ENCODE measurements around the gene CDKAL1. TPM values are rescaled to one million over a fixed set of nuclear protein-coding genes. Genes with fewer than 3 reads are reported as not detected.
A peak's percentile ranks its signal among the peaks of the same experiment; 100 is the strongest.

The CDKAL1 gene
- total and polyA plus RNA-seq, 10 of the 15 experiments (the other 5 are each of a cell fraction or from before 2014, with no cell fraction given): 10.7 to 26.9 (median 17.3) TPM

DNA sequence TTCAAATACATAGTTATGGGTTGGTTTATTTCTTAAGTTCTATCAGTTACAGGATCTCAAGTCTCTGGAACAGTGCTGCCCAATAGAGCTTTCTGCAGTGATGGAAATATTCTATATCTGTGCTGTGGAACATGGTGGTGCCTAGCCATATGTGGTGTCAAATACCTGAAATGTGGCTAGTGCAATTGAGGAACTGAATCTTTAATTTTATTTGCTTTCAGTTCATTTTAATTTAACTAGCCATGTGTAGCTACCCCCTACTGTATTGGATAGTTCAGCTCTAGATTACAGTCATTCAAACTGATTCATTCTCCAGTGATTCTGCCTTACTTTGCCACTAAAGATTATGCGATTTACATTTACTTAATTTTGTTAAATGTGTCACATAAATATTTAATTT lies 503.2 kb downstream of the CDKAL1 start (continued):
- TF ChIP-seq CHD1 (IDR thresholded peaks at IDR 0.05; ENCODE audit: low read depth, low read length) (no peak), ZNF24 (IDR thresholded peaks at IDR 0.05) (0 out of 2 replicates have a peak, but pooled peaks have one; percentile 35), TCF7 (IDR thresholded peaks at IDR 0.05; ENCODE audit: borderline replicate concordance) (0 out of 2 replicates have a peak, but pooled peaks have one; percentile 30), CBX5 (IDR thresholded peaks at IDR 0.05; ENCODE audit: low read depth) (no peak), RFX5 (IDR thresholded peaks at IDR 0.05; ENCODE audit: low read depth, low read length) (no peak), ZNF274 (IDR thresholded peaks at IDR 0.05; ENCODE audit: insufficient read depth, insufficient read length) (no peak), SPI1 (IDR thresholded peaks at IDR 0.05; ENCODE audit: borderline replicate concordance, insufficient read depth, low read depth, low read length) (peak; percentile 92), SRF (IDR thresholded peaks at IDR 0.05; ENCODE audit: low read depth in 2 of 2, low read length in 2 of 2) (peak in 1 of 2 experiments; percentile 27; a peak in 1 of 4 replicates), ETV6 (conservative IDR thresholded peaks at IDR 0.05 in 1 of 2, IDR thresholded peaks at IDR 0.05 in 1 of 2; ENCODE audit: borderline replicate concordance in 1 of 2, low read depth in 1 of 2) (no peak)
- TF ChIP-seq, protein P1, sequence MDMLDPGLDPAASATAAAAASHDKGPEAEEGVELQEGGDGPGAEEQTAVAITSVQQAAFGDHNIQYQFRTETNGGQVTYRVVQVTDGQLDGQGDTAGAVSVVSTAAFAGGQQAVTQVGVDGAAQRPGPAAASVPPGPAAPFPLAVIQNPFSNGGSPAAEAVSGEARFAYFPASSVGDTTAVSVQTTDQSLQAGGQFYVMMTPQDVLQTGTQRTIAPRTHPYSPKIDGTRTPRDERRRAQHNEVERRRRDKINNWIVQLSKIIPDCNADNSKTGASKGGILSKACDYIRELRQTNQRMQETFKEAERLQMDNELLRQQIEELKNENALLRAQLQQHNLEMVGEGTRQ (IDR thresholded peaks at IDR 0.05; ENCODE audit: borderline replicate concordance, low read depth, low read length): no peak

DNA sequence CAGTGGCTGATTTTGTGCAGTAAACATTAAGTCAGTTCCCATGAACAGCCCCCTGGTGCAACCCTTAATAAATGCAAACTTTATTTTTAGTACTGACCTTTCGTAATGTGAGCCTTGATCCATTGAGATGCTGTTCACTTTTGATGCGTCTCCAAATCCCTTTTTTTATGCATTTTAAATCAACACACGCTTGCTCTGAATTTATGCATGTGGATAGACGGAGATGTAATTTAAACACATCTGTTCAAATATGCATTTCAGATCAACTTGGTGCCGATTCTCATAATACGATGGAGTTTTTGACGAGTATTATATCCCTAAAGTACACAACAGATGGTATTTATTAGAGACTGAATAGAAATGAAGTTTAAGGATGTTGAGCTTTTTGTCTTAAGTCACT lies 505.7 kb downstream of the CDKAL1 start:
- intact Hi-C loops (cut with micrococcal nuclease; ENCODE audit: unreplicated experiment): no loop called here
- RAD21 ChIA-PET (ENCODE audit: unreplicated experiment): interaction anchor here (0.5 to 0.6 kb wide), 2 partner anchors 116 to 1219 kb away, joined by 3 read pairs; no protein-coding TSS in a partner anchor
- in situ Hi-C loops (cut with MboI): no loop called here
- FAIRE-seq: no peak
- no peak for DNase-seq (ENCODE audit: low read depth, low spot score)
- no peaks in the 10 kb centered on the region for H3K36me3 ChIP-seq (ENCODE audit: control insufficient read depth in 2 of 2, insufficient read depth in 2 of 2, low read length in 1 of 2)
- H3K4me2 ChIP-seq (ENCODE audit: control insufficient read depth, insufficient read depth): no peak overlapping the region
- WGBS (ENCODE audit: insufficient coverage, insufficient replicate concordance, low lambda C conversion rate, missing lambda C conversion rate): over 99% methylated on average over 7 of the region's 7 CpGs
- no peaks in the 10 kb centered on the region for H3K9me3 ChIP-seq (replicated peaks; ENCODE audit: control insufficient read depth, insufficient read depth, low read length)
- POLR2A ChIA-PET: no interaction called here
- TF ChIP-seq RELA (IDR thresholded peaks at IDR 0.05; ENCODE audit: borderline replicate concordance, partially characterized antibody) (no peak), SMC3 (IDR thresholded peaks at IDR 0.05; ENCODE audit: borderline replicate concordance, low read length) (no peak), TCF7 (IDR thresholded peaks at IDR 0.05; ENCODE audit: borderline replicate concordance) (no peak), BMI1 (IDR thresholded peaks at IDR 0.05; ENCODE audit: borderline replicate concordance) (no peak), EED (IDR thresholded peaks at IDR 0.05; ENCODE audit: low read depth) (no peak), STAT3 (IDR thresholded peaks at IDR 0.05; ENCODE audit: low read depth, low read length) (no peak), LARP7 (IDR thresholded peaks at IDR 0.05) (no peak), HDAC6 (IDR thresholded peaks at IDR 0.05; ENCODE audit: unreplicated experiment) (no peak), TCF3 (IDR thresholded peaks at IDR 0.05; ENCODE audit: borderline replicate concordance, insufficient read depth, low read depth, low read length) (no peak), ATF7 (IDR thresholded peaks at IDR 0.05; ENCODE audit: low read depth) (no peak), RBBP5 (conservative IDR thresholded peaks at IDR 0.05) (no peak), MTA2 (IDR thresholded peaks at IDR 0.05; ENCODE audit: low read depth) (no peak)
- TF ChIP-seq, protein P2, sequence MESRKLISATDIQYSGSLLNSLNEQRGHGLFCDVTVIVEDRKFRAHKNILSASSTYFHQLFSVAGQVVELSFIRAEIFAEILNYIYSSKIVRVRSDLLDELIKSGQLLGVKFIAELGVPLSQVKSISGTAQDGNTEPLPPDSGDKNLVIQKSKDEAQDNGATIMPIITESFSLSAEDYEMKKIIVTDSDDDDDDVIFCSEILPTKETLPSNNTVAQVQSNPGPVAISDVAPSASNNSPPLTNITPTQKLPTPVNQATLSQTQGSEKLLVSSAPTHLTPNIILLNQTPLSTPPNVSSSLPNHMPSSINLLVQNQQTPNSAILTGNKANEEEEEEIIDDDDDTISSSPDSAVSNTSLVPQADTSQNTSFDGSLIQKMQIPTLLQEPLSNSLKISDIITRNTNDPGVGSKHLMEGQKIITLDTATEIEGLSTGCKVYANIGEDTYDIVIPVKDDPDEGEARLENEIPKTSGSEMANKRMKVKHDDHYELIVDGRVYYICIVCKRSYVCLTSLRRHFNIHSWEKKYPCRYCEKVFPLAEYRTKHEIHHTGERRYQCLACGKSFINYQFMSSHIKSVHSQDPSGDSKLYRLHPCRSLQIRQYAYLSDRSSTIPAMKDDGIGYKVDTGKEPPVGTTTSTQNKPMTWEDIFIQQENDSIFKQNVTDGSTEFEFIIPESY (IDR thresholded peaks at IDR 0.05): no peak
- no peak overlapping the region for H2AFZ ChIP-seq (ENCODE audit: control insufficient read depth, low read depth, low read length)
- BruUV-seq (replicated peaks): no TSS peak
- no peaks in the 10 kb centered on the region for H3K79me2 ChIP-seq (ENCODE audit: control insufficient read depth, insufficient read depth, low read length)
- H3K4me1 ChIP-seq (ENCODE audit: control insufficient read depth, insufficient read depth, low read length): peaks cover 4% of the 10 kb centered on the region; the same call in 1 of the 2 replicates
- no peak overlapping the region for H3K27ac ChIP-seq (ENCODE audit: control insufficient read depth, insufficient read depth)
- H3K9ac ChIP-seq (ENCODE audit: control insufficient read depth, insufficient read depth, low read length): no peak overlapping the region
- SMC1A ChIA-PET (ENCODE audit: uncharacterized antibody, unreplicated experiment): interaction anchor here (0.8 to 3.7 kb wide), 5 partner anchors 11 to 258 kb away, joined by 3 to 26 read pairs (median 4); no protein-coding TSS in a partner anchor
- H4K20me1 ChIP-seq (ENCODE audit: control insufficient read depth, insufficient read depth): no peaks in the 10 kb centered on the region
- ATAC-seq: no peak
- H3K4me3 ChIP-seq: no peak overlapping the region
- H3K27me3 ChIP-seq (replicated peaks in 1 of 2; ENCODE audit: control insufficient read depth in 2 of 2, insufficient read depth in 2 of 2, low read length in 1 of 2): no peaks in the 10 kb centered on the region
- CTCF ChIA-PET: no interaction called here
